HL-60 (cell line): Measurements from ENCODE around the gene TMEM37.

Source experiments
- DNase-seq, 2 experiments: peaks; one replicate each; pipeline ENCODE4 v3.0.0-alpha.2; 2010 to 2020; ENCODE audit warnings: low read depth in 1 of 2, low spot score in 1 of 2
- H3K27ac ChIP-seq: fragments of 250-450 bp; sonication (Bioruptor Pico); replicated peaks from 2 replicates; pipeline ENCODE4 v1.5.1; 2020; ENCODE audit warnings: mild to moderate bottlenecking, moderate library complexity
- H3K27me3 ChIP-seq: fragments of 250-450 bp; sonication (Bioruptor Pico); 2 replicates; pipeline ENCODE4 v1.5.1; 2021; ENCODE audit warnings: mild to moderate bottlenecking, moderate library complexity; ENCODE audit not compliant: insufficient read depth, poor library complexity, severe bottlenecking
- H3K4me3 ChIP-seq: replicated peaks from 2 replicates; pipeline ENCODE4 v1.5.1; 2011; ENCODE audit warnings: mild to moderate bottlenecking, control low read depth, low read length; ENCODE audit not compliant: insufficient read depth
- CTCF ChIP-seq: IDR thresholded peaks from one replicate; pipeline ENCODE4 v1.5.1; 2011; ENCODE audit warnings: low read length, control low read depth, inconsistent platforms; ENCODE audit not compliant: insufficient read depth
- GABPA ChIP-seq: IDR thresholded peaks from 2 replicates; pipeline ENCODE4 v1.6.1; 2012; ENCODE audit warnings: low read depth
- POLR2AphosphoS5 ChIP-seq: IDR thresholded peaks from 2 replicates; pipeline ENCODE4 v1.6.1; 2012; ENCODE audit warnings: low read depth
- REST ChIP-seq: IDR thresholded peaks from 2 replicates; pipeline ENCODE4 v1.6.1; 2012; ENCODE audit warnings: low read depth; ENCODE audit not compliant: insufficient replicate concordance
- SPI1 ChIP-seq: IDR thresholded peaks from 2 replicates; pipeline ENCODE4 v1.6.1; 2012; ENCODE audit warnings: low read depth, mild to moderate bottlenecking, borderline replicate concordance
- long read RNA-seq: library from polyadenylated mRNA; unstranded; transcript quantifications from one replicate; pipeline ENCODE4 v2.0.0, GENCODE V29; 2020

TMEM37 gene
- long read RNA-seq, result 0 reads

- Histone ChIP-seq H3K27me3 (peaks cover 23% of the 10 kb centered on the region), H3K4me3 (no peak within 1 kb of the TSS), H3K27ac (no peak within 1 kb of the TSS)
- TF ChIP-seq SPI1 (no peak), CTCF (no peak), REST (no peak), GABPA (no peak), POLR2AphosphoS5 (no peak)
- DNase-seq, result no peak
Measured at GRCh38 chr2:119431155-119431975, at the start of gene TMEM37. Gene TMEM37, plus strand, starts transcription at chr2:119431854. Its CDS starts 50 bp downstream, at chr2:119431904.

- H3K27me3 ChIP-seq, result no peaks in the 10 kb centered on the region
- H3K27ac ChIP-seq, result no peak overlapping the region
- TF ChIP-seq SPI1, result peak; percentile 42; the same call in 1 of the 2 replicates
- no peak for TF ChIP-seq GABPA
- TF ChIP-seq REST, result no peak
- TF ChIP-seq POLR2AphosphoS5, result no peak
- no peak for DNase-seq
- H3K4me3 ChIP-seq, result no peak overlapping the region
Measured at GRCh38 chr2:119383410-119384140, 48.1 kb upstream of the TMEM37 start.

GRCh38 chr2:119384971-119385370, 46.7 kb upstream of the TMEM37 start:
- H3K4me3 ChIP-seq, result no peak overlapping the region
- no peaks in the 10 kb centered on the region for H3K27me3 ChIP-seq
- H3K27ac ChIP-seq, result no peak overlapping the region
- no peak for TF ChIP-seq CTCF
- TF ChIP-seq SPI1, result no peak
- no peak for TF ChIP-seq GABPA
- TF ChIP-seq POLR2AphosphoS5, result no peak
- no peak for DNase-seq

- H3K4me3 ChIP-seq, result no peak overlapping the region
- H3K27ac ChIP-seq, result peak overlapping the region; percentile 20; the same call in 1 of the 2 replicates
- peak in 1 of 2 experiments; percentile 63 for DNase-seq
- no peak for TF ChIP-seq GABPA
- no peak for TF ChIP-seq REST
- no peak for TF ChIP-seq SPI1
- TF ChIP-seq CTCF, result no peak
- no peak for TF ChIP-seq POLR2AphosphoS5
- H3K27me3 ChIP-seq, result no peaks in the 10 kb centered on the region
Measured at GRCh38 chr2:119385466-119385865, 46.2 kb upstream of the TMEM37 start.
